K562 (cell line): ENCODE measurements around the gene HEXIM1. TPM values are rescaled to one million over a fixed set of nuclear protein-coding genes. Genes with fewer than 3 reads are reported as not detected.

Source experiments
- ARID1B ChIP-seq: fragments of 450-650 bp; IDR thresholded peaks from 2 replicates; pipeline ENCODE4 v1.6.1; 2016; ENCODE audit warnings: antibody characterized with exemption, mild to moderate bottlenecking, inconsistent platforms
- ESRRA ChIP-seq: fragments of 450-650 bp; IDR thresholded peaks from 2 replicates; pipeline ENCODE4 v1.6.1; 2014; ENCODE audit warnings: low read depth, mild to moderate bottlenecking, moderate library complexity, borderline replicate concordance
- FIP1L1 ChIP-seq: fragments of 200-400 bp; formaldehyde crosslinking; IDR thresholded peaks from 2 replicates; pipeline ENCODE4 v1.6.1; 2018; ENCODE audit warnings: mild to moderate bottlenecking, low read depth, low read length; ENCODE audit not compliant: poor library complexity, severe bottlenecking
- HMGXB4 ChIP-seq: sonication (generic); formaldehyde crosslinking; IDR thresholded peaks from 2 replicates; pipeline ENCODE4 v1.8.1; 2023; ENCODE audit warnings: mild to moderate bottlenecking, missing genetic modification reagents
- NFIX ChIP-seq: fragments of 250-450 bp; sonication (Bioruptor Pico); IDR thresholded peaks from 2 replicates; pipeline ENCODE4 v1.4.0; 2020; ENCODE audit warnings: low read depth, mild to moderate bottlenecking, moderate library complexity
- STAT5A ChIP-seq: IDR thresholded peaks from 2 replicates; pipeline ENCODE4 v1.6.1; 2012; ENCODE audit warnings: low read length, inconsistent platforms, borderline replicate concordance
- ZKSCAN3 ChIP-seq: fragments of 250-450 bp; sonication (Bioruptor Pico); IDR thresholded peaks from 2 replicates; pipeline ENCODE4 v1.4.0; 2020
- polyA plus RNA-seq, 8 experiments: library from polyadenylated mRNA; depleted of rRNA in 4 of 8; stranded (reverse) in 5 of 8; unstranded in 3 of 8; fragments of >200 nt; fragmentation: Nextera tagmentation in 2 of 8; fragmentation: Illumina TruSeq in 1 of 8; extraction: Ambion mirVana in 2 of 8; extraction: Trizol in 1 of 8; gene quantifications; 2 replicates each; pipeline versions ENCODE4 v1.2.1 to v1.2.3, GENCODE V29; 2011 to 2014; ENCODE audit warnings: inconsistent platforms in 1 of 8, missing spikeins in 1 of 8
- total RNA-seq, 7 experiments: library from RNA; depleted of rRNA in 6 of 7; stranded (reverse); fragments of >200 nt in 6 of 7; fragmentation: Illumina TruSeq in 2 of 7; extraction: Trizol in 2 of 7; gene quantifications; 2 replicates each; pipeline versions ENCODE4 v1.2.1 to v1.2.3, GENCODE V29; 2011 to 2021; ENCODE audit warnings: low replicate concordance in 1 of 7
- TF ChIP-seq, protein P1 (sequence below): fragments of 250-450 bp; sonication (Bioruptor Pico); IDR thresholded peaks from 2 replicates; pipeline ENCODE4 v1.5.0; 2021
- TF ChIP-seq, protein P2 (sequence below), 2 experiments: fragments of 450-650 bp in 1 of 2; IDR thresholded peaks; 2 replicates each; pipeline ENCODE4 v1.6.1; 2011 to 2017; ENCODE audit warnings: low read depth in 2 of 2, antibody characterized with exemption in 1 of 2, borderline replicate concordance in 1 of 2, low read length in 1 of 2, mild to moderate bottlenecking in 1 of 2, mixed read lengths in 1 of 2; ENCODE audit not compliant: control insufficient read depth in 1 of 2
- TF ChIP-seq, protein P3 (sequence below), 2 experiments: IDR thresholded peaks; 2 replicates each; pipeline ENCODE4 v1.6.1; 2012; ENCODE audit warnings: improper control_type of control experiment in 2 of 2, low read depth in 2 of 2, low read length in 2 of 2, borderline replicate concordance in 1 of 2

The HEXIM1 gene
- total and polyA plus RNA-seq, 9 of the 15 experiments (the other 6 are each of a cell fraction or from before 2014, with no cell fraction given): 1.4 to 28.3 (median 9.1) TPM

- TF ChIP-seq, protein P1, sequence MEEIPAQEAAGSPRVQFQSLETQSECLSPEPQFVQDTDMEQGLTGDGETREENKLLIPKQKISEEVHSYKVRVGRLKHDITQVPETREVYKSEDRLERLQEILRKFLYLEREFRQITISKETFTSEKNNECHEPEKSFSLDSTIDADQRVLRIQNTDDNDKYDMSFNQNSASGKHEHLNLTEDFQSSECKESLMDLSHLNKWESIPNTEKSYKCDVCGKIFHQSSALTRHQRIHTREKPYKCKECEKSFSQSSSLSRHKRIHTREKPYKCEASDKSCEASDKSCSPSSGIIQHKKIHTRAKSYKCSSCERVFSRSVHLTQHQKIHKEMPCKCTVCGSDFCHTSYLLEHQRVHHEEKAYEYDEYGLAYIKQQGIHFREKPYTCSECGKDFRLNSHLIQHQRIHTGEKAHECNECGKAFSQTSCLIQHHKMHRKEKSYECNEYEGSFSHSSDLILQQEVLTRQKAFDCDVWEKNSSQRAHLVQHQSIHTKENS (CRISPR knock-in tag): no peak
- no peak for TF ChIP-seq FIP1L1
- TF ChIP-seq, protein P2, sequence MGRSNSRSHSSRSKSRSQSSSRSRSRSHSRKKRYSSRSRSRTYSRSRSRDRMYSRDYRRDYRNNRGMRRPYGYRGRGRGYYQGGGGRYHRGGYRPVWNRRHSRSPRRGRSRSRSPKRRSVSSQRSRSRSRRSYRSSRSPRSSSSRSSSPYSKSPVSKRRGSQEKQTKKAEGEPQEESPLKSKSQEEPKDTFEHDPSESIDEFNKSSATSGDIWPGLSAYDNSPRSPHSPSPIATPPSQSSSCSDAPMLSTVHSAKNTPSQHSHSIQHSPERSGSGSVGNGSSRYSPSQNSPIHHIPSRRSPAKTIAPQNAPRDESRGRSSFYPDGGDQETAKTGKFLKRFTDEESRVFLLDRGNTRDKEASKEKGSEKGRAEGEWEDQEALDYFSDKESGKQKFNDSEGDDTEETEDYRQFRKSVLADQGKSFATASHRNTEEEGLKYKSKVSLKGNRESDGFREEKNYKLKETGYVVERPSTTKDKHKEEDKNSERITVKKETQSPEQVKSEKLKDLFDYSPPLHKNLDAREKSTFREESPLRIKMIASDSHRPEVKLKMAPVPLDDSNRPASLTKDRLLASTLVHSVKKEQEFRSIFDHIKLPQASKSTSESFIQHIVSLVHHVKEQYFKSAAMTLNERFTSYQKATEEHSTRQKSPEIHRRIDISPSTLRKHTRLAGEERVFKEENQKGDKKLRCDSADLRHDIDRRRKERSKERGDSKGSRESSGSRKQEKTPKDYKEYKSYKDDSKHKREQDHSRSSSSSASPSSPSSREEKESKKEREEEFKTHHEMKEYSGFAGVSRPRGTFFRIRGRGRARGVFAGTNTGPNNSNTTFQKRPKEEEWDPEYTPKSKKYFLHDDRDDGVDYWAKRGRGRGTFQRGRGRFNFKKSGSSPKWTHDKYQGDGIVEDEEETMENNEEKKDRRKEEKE (IDR thresholded peaks at IDR 0.05; ENCODE audit: borderline replicate concordance in 1 of 2, control insufficient read depth in 1 of 2, low read depth in 2 of 2, low read length in 1 of 2): no peak
- no peak for TF ChIP-seq ZKSCAN3
- TF ChIP-seq HMGXB4 (CRISPR knock-in tag): peak; percentile 55; the same call in 1 of the 2 replicates
- TF ChIP-seq ESRRA: 0 out of 2 replicates have a peak, but pooled peaks have one; percentile 34
- no peak for TF ChIP-seq NFIX (CRISPR knock-in tag)
- TF ChIP-seq ARID1B: peak; percentile 26; the same call in 1 of the 2 replicates
- TF ChIP-seq STAT5A: no peak
- TF ChIP-seq, protein P3, sequence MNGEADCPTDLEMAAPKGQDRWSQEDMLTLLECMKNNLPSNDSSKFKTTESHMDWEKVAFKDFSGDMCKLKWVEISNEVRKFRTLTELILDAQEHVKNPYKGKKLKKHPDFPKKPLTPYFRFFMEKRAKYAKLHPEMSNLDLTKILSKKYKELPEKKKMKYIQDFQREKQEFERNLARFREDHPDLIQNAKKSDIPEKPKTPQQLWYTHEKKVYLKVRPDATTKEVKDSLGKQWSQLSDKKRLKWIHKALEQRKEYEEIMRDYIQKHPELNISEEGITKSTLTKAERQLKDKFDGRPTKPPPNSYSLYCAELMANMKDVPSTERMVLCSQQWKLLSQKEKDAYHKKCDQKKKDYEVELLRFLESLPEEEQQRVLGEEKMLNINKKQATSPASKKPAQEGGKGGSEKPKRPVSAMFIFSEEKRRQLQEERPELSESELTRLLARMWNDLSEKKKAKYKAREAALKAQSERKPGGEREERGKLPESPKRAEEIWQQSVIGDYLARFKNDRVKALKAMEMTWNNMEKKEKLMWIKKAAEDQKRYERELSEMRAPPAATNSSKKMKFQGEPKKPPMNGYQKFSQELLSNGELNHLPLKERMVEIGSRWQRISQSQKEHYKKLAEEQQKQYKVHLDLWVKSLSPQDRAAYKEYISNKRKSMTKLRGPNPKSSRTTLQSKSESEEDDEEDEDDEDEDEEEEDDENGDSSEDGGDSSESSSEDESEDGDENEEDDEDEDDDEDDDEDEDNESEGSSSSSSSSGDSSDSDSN (IDR thresholded peaks at IDR 0.05; ENCODE audit: borderline replicate concordance in 1 of 2, low read depth in 2 of 2, low read length in 2 of 2): 0 out of 4 replicates have a peak, but pooled peaks have one; percentile 40 to 42
Measured at GRCh38 chr17:45131616-45132319, 16.5 kb upstream of the HEXIM1 start (continued).
